OCI-LY7 (cell line): ENCODE measurements around the gene TIFAB. TPM values are rescaled to one million over a fixed set of nuclear protein-coding genes. Genes with fewer than 3 reads are reported as not detected.

ENCODE experiments used
- BruUV-seq: library from RNA; stranded (reverse); fragments of 400-500 nt; replicated peaks from 2 replicates; lab custom pipeline; 2021; lab: Mats Ljungman, UMichigan
- CTCF ChIA-PET: fragments of 300-600 bp; sonication (Branson Sonifier 250); formaldehyde crosslinking; loops from one replicate; lab custom pipeline; 2022; ENCODE audit warnings: antibody characterized with exemption; ENCODE audit not compliant: unreplicated experiment; lab: Charles Lee
- POLR2A ChIA-PET: fragments of 300-600 bp; sonication (Branson Sonifier 250); formaldehyde crosslinking; loops from one replicate; lab custom pipeline; 2022; ENCODE audit warnings: antibody characterized with exemption; lab: Charles Lee
- DNase-seq: peaks from one replicate; pipeline ENCODE4 v3.0.0-alpha.2; 2015; ENCODE audit warnings: low spot score
- H2AFZ ChIP-seq: fragments of 200-600 bp; sonication (generic), shearing (Covaris generic); 2 replicates; pipeline ENCODE4 v1.6.1; 2014; ENCODE audit warnings: mild to moderate bottlenecking, antibody characterized with exemption, low read length, moderate library complexity
- H3K27ac ChIP-seq: fragments of 200-600 bp; sonication (generic); 2 replicates; pipeline ENCODE4 v1.5.1; 2014; ENCODE audit warnings: mixed run types, low read depth, mild to moderate bottlenecking, moderate library complexity, low read length, inconsistent platforms; ENCODE audit not compliant: poor library complexity, severe bottlenecking
- H3K36me3 ChIP-seq: fragments of 200-600 bp; sonication (generic); 2 replicates; pipeline ENCODE4 v1.6.1; 2014; ENCODE audit warnings: mild to moderate bottlenecking, antibody characterized with exemption, low read length, moderate library complexity, mixed read lengths; ENCODE audit not compliant: insufficient read depth
- H3K4me1 ChIP-seq: fragments of 200-600 bp; sonication (generic); 2 replicates; pipeline ENCODE4 v1.5.1; 2014; ENCODE audit warnings: mild to moderate bottlenecking, low read length; ENCODE audit not compliant: insufficient read depth, poor library complexity, severe bottlenecking
- H3K4me2 ChIP-seq: fragments of 200-600 bp; sonication (generic); 2 replicates; pipeline ENCODE4 v1.6.1; 2014; ENCODE audit warnings: mild to moderate bottlenecking, low read length
- H3K4me3 ChIP-seq: fragments of 200-600 bp; sonication (generic); 2 replicates; pipeline ENCODE4 v1.5.1; 2014; ENCODE audit warnings: mild to moderate bottlenecking, low read depth, low read length; ENCODE audit not compliant: poor library complexity, severe bottlenecking
- H3K79me2 ChIP-seq: fragments of 200-600 bp; sonication (generic); 2 replicates; pipeline ENCODE4 v1.6.1; 2016; ENCODE audit warnings: low read depth, mild to moderate bottlenecking, low read length, moderate library complexity, mixed read lengths; ENCODE audit not compliant: insufficient read depth
- H3K9me2 ChIP-seq: fragments of 200-600 bp; sonication (generic); 2 replicates; pipeline ENCODE4 v1.6.1; 2016; ENCODE audit warnings: mild to moderate bottlenecking, low read length, mixed read lengths; ENCODE audit not compliant: insufficient read depth
- H3K9me3 ChIP-seq: fragments of 200-600 bp; sonication (generic); 2 replicates; pipeline ENCODE4 v1.6.1; 2014; ENCODE audit warnings: mild to moderate bottlenecking, mixed run types, low read length, mixed read lengths
- H4K20me1 ChIP-seq: fragments of 200-600 bp; sonication (generic); 2 replicates; pipeline ENCODE4 v1.6.1; 2014; ENCODE audit warnings: mild to moderate bottlenecking, antibody characterized with exemption, low read length, moderate library complexity, mixed read lengths; ENCODE audit not compliant: insufficient read depth
- CTCF ChIP-seq: fragments of 200-600 bp; sonication (generic); conservative IDR thresholded peaks from 2 replicates; pipeline ENCODE4 v1.5.1; 2014; ENCODE audit warnings: mild to moderate bottlenecking, antibody characterized with exemption, low read length, moderate library complexity, mixed read lengths
- EZH2phosphoT487 ChIP-seq: fragments of 200-600 bp; sonication (generic); IDR thresholded peaks from 2 replicates; pipeline ENCODE4 v1.6.1; 2018; ENCODE audit warnings: low read depth, borderline replicate concordance, mild to moderate bottlenecking, mixed run types, antibody characterized with exemption, low read length, moderate library complexity, mixed read lengths
- intact Hi-C: fragments of 100-400 bp; cut with micrococcal nuclease; formaldehyde crosslinking; loops from one replicate; pipeline ENCODE4 v1.10.0; 2022; ENCODE audit not compliant: unreplicated experiment
- total RNA-seq, 2 experiments: library from RNA; depleted of rRNA in 1 of 2; stranded (reverse); fragments of >200 nt in 1 of 2; shearing (Covaris generic) in 1 of 2; gene quantifications; 2 replicates each; pipeline ENCODE4 v1.2.3, GENCODE V29; 2014 to 2022

Gene TIFAB
- total RNA-seq, 2 experiments from 2014 or later, result not detected

DNA sequence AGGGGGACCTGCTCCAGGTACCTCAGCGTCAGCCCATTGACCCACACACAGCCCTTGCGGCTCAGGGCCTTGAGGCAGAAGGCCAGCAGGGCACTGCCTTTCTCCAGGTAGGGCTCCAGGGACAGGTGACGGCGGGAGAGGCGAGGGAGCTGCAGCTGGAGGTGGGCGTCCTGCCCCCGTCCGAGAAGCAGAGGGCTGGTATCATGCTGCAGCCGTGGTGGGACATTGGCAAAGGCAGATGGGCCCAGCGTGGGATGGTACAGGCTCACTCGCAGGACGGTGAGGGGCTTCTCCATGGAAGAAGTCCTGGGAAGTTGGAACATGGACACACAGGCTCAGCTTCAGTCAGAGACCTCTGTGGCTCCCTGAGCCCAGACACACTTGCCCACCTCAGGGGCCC lies 2.5 kb downstream of the TIFAB start:
- intact Hi-C loops, result no loop called here
- ChIA-PET POLR2A (no interaction called here), CTCF (no interaction called here)
- Histone ChIP-seq H4K20me1 (no peaks in the 10 kb centered on the region), H2AFZ (no peak overlapping the region), H3K4me2 (no peak overlapping the region), H3K4me3 (no peak overlapping the region), H3K4me1 (no peaks in the 10 kb centered on the region), H3K79me2 (no peaks in the 10 kb centered on the region), H3K9me2 (no peaks in the 10 kb centered on the region), H3K27ac (no peak overlapping the region), H3K9me3 (no peaks in the 10 kb centered on the region), H3K36me3 (no peaks in the 10 kb centered on the region)
- no peak for DNase-seq
- TF ChIP-seq EZH2phosphoT487 (no peak), CTCF (no peak)
- BruUV-seq, result no TSS peak

- POLR2A ChIA-PET, result no interaction called here
Observed at GRCh38 chr5:135448791-135449507, 3.2 kb downstream of the TIFAB start.

More at GRCh38 chr5:135448791-135449507, 3.2 kb downstream of the TIFAB start:
- no peak overlapping the region for H3K27ac ChIP-seq
- BruUV-seq, result no TSS peak
- H3K79me2 ChIP-seq, result no peaks in the 10 kb centered on the region
- H4K20me1 ChIP-seq, result no peaks in the 10 kb centered on the region
- DNase-seq, result no peak
- H3K9me2 ChIP-seq, result no peaks in the 10 kb centered on the region
- no peak overlapping the region for H3K4me2 ChIP-seq
- no peak overlapping the region for H2AFZ ChIP-seq
- H3K4me1 ChIP-seq, result no peaks in the 10 kb centered on the region
- H3K4me3 ChIP-seq, result no peak overlapping the region
- CTCF ChIA-PET, result no interaction called here
- no peak for TF ChIP-seq CTCF
- intact Hi-C loops, result no loop called here
- no peaks in the 10 kb centered on the region for H3K36me3 ChIP-seq
- no peaks in the 10 kb centered on the region for H3K9me3 ChIP-seq
